ENCODE data around the gene KLF9. TPM values are rescaled to one million over a fixed set of nuclear protein-coding genes. Genes with fewer than 3 reads are reported as not detected.

Gene KLF9
- total RNA-seq, 1 experiment from 2014 or later = 0.34 TPM

DNA sequence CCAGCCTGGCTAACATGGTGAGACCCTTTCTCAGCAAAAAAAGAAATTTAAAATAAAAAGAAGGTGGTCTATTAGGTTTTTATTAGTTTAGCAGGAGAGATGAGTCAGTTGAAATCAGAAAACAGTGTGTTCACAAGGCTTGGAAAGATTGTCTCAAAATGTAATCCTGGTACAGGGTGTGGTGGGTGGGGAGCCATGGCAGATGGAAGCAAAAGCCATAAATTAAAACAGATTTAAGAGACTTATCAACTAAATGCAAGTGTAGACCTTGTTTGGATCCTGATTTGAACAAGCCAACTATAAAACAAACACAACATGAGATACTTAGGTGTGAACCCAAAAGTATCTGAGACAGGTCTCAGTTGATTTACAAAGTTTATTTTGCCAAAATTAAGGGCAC, 42.8 kb upstream of the KLF9 start:
- Histone ChIP-seq H3K36me3 (ENCODE audit: insufficient read depth, low read length, poor library complexity, severe bottlenecking) (no peaks in the 10 kb centered on the region), H3K27ac (ENCODE audit: low read depth, low read length, poor library complexity, severe bottlenecking) (no peak overlapping the region), H3K4me3 (ENCODE audit: low read depth, low read length, poor library complexity, severe bottlenecking) (no peak overlapping the region), H3K9me3 (ENCODE audit: low read depth, low read length, poor library complexity, severe bottlenecking) (no peaks in the 10 kb centered on the region), H3K27me3 (replicated peaks; ENCODE audit: insufficient read depth, low read depth, low read length, poor library complexity) (no peaks in the 10 kb centered on the region), H3K4me1 (ENCODE audit: insufficient read depth, low read length, poor library complexity, severe bottlenecking) (no peaks in the 10 kb centered on the region)
- intact Hi-C loops (cut with micrococcal nuclease; ENCODE audit: unreplicated experiment) = no loop called here
- BruUV-seq (replicated peaks) = no TSS peak
- ChIA-PET CTCF (no interaction called here), POLR2A (ENCODE audit: low non-redundant PET) (no interaction called here)
- no peak for DNase-seq (ENCODE audit: low spot score)
- TF ChIP-seq, protein P1, sequence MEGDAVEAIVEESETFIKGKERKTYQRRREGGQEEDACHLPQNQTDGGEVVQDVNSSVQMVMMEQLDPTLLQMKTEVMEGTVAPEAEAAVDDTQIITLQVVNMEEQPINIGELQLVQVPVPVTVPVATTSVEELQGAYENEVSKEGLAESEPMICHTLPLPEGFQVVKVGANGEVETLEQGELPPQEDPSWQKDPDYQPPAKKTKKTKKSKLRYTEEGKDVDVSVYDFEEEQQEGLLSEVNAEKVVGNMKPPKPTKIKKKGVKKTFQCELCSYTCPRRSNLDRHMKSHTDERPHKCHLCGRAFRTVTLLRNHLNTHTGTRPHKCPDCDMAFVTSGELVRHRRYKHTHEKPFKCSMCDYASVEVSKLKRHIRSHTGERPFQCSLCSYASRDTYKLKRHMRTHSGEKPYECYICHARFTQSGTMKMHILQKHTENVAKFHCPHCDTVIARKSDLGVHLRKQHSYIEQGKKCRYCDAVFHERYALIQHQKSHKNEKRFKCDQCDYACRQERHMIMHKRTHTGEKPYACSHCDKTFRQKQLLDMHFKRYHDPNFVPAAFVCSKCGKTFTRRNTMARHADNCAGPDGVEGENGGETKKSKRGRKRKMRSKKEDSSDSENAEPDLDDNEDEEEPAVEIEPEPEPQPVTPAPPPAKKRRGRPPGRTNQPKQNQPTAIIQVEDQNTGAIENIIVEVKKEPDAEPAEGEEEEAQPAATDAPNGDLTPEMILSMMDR (conservative IDR thresholded peaks at IDR 0.05; ENCODE audit: low read depth, low read length) = no peak
- TF ChIP-seq EZH2 (IDR thresholded peaks at IDR 0.05; ENCODE audit: borderline replicate concordance, low read depth, low read length, poor library complexity, severe bottlenecking) = no peak

DNA sequence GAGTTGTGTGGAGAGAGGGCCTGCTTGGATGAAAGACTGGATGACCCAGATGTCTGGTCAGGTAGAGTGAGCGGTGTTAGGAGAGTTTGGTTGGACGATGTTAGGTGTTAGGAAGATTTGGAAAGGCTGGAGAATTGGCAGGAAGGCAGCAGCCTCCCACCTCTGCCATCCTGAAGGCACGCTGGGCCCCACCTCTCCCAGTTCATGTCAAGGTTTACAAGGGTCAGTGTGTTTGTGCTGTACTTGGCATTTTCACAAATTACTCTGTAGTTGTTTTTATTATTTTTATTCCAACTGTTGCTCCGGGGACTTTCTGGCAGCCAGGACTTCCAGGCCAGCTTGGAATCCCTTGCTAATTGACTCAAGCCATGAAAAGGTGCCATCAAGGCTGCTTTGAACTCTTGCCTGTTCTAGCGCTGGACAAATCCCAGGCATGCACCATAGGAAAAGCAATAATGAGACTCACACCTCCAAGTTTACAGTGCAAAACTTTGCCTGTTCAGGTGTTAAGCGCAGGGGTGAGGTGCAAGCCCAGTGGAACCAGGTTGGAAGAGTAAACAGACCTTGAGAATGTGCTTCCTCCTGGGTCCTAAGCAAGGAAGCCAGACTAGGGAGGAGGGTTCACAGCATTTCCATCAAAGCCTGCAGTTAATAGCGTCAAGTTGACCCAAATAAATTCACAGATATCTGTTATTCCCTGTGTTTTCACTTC, 41.7 kb upstream of the KLF9 start:
- Histone ChIP-seq H3K36me3 (ENCODE audit: insufficient read depth, low read length, poor library complexity, severe bottlenecking) (no peaks in the 10 kb centered on the region), H3K4me3 (ENCODE audit: low read depth, low read length, poor library complexity, severe bottlenecking) (no peak overlapping the region), H3K27ac (ENCODE audit: low read depth, low read length, poor library complexity, severe bottlenecking) (no peak overlapping the region), H3K27me3 (replicated peaks; ENCODE audit: insufficient read depth, low read depth, low read length, poor library complexity) (no peaks in the 10 kb centered on the region), H3K9me3 (ENCODE audit: low read depth, low read length, poor library complexity, severe bottlenecking) (no peaks in the 10 kb centered on the region), H3K4me1 (ENCODE audit: insufficient read depth, low read length, poor library complexity, severe bottlenecking) (no peaks in the 10 kb centered on the region)
- no peak for DNase-seq (ENCODE audit: low spot score)
- intact Hi-C loops (cut with micrococcal nuclease; ENCODE audit: unreplicated experiment) = no loop called here
- BruUV-seq (replicated peaks) = no TSS peak
- ChIA-PET CTCF (no interaction called here), POLR2A (ENCODE audit: low non-redundant PET) (no interaction called here)
- TF ChIP-seq EZH2 (IDR thresholded peaks at IDR 0.05; ENCODE audit: borderline replicate concordance, low read depth, low read length, poor library complexity, severe bottlenecking) = no peak
- TF ChIP-seq, protein P1 (conservative IDR thresholded peaks at IDR 0.05; ENCODE audit: low read depth, low read length) = no peak

- no peaks in the 10 kb centered on the region for H3K9me3 ChIP-seq (ENCODE audit: low read depth, low read length, poor library complexity, severe bottlenecking)
- intact Hi-C loops (cut with micrococcal nuclease; ENCODE audit: unreplicated experiment) = no loop called here
- no peak overlapping the region for H3K4me3 ChIP-seq (ENCODE audit: low read depth, low read length, poor library complexity, severe bottlenecking)
- H3K27ac ChIP-seq (ENCODE audit: low read depth, low read length, poor library complexity, severe bottlenecking) = no peak overlapping the region
- CTCF ChIA-PET = no interaction called here
- POLR2A ChIA-PET (ENCODE audit: low non-redundant PET) = no interaction called here
- no peaks in the 10 kb centered on the region for H3K4me1 ChIP-seq (ENCODE audit: insufficient read depth, low read length, poor library complexity, severe bottlenecking)
- no peak for DNase-seq (ENCODE audit: low spot score)
- H3K36me3 ChIP-seq (ENCODE audit: insufficient read depth, low read length, poor library complexity, severe bottlenecking) = no peaks in the 10 kb centered on the region
- TF ChIP-seq, protein P1 (conservative IDR thresholded peaks at IDR 0.05; ENCODE audit: low read depth, low read length) = no peak
- no peak for TF ChIP-seq EZH2 (IDR thresholded peaks at IDR 0.05; ENCODE audit: borderline replicate concordance, low read depth, low read length, poor library complexity, severe bottlenecking)
- H3K27me3 ChIP-seq (replicated peaks; ENCODE audit: insufficient read depth, low read depth, low read length, poor library complexity) = no peaks in the 10 kb centered on the region
- BruUV-seq (replicated peaks) = no TSS peak
Measured at GRCh38 chr9:70452365-70452764, 37.9 kb upstream of the KLF9 start.
